SW480 (cell line): ENCODE measurements around the gene CFAP90.

Source experiments
- DNase-seq: peaks from one replicate; pipeline ENCODE4 v3.0.0-alpha.2; 2016; ENCODE audit warnings: low spot score

The CFAP90 gene

GRCh38 chr5:7868427-7868772, 17.5 kb upstream of the CFAP90 start:
- DNase-seq: peak; percentile 14

- no peak for DNase-seq
Measured at GRCh38 chr5:7867260-7867659, 16.3 kb upstream of the CFAP90 start.

GRCh38 chr5:7866196-7866595, 15.3 kb upstream of the CFAP90 start:
- DNase-seq: no peak

- no peak for DNase-seq
Measured at GRCh38 chr5:7857926-7858632, 7.1 kb upstream of the CFAP90 start.

DNA sequence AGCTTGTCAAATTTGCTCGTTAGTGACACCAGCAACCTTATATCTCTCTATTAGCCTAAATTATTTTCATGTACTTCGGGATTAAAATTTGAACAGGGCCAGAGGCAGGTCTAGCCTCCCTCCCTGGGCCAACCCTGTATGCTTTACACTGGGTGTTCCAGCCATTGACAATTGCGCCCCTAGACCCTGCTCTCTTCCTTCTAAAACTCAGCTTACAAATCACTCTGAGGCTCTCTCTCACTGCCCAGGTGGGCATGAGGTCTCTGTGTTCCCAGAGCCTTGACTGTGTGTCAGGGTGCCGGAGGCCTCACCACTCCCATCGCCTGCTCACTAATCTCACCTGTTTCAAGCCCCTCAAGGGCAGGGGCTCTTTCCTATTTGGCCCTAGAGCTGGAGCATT, 6.4 kb upstream of the CFAP90 start:
- no peak for DNase-seq

- peak; percentile 52 for DNase-seq
Measured at GRCh38 chr5:7856855-7857254, 5.9 kb upstream of the CFAP90 start.

DNA sequence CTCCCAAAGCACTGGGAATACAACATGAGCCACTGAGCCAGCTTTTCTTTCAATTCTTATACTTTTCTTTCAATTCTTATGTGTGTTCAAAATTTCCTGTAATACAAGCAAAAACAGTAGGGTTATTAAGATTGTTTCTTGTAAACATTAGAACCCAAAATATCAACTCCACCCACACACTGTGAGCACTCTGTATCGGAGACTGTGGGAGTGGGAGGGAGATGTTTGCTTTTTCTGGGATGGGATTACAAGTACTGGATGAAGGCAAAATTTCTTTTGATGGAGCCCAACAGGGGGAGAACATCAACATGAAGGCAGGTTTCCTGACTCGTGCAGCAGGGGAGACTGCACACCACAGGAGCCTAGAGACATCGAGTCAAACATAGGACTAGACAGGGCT, 4.7 kb upstream of the CFAP90 start:
- DNase-seq: no peak

DNA sequence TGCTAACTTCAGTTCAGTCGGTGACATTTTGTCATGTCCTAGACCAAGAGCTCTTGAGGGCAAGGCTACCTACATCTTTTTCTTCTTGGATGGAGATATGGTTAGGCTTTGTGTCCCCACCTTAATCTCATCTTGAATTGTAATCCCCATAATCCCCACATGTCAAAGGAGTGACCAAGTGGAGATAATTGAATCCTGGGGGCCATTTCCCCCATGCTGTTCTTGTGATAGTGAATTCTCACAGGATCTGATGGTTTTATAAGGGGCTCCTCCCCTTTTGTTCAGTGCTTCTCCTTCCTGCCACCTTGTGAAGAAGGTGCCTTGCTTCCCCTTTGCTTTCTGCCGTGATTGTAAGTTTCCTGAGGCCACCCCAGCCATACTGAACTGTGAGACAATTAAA, 2.1 kb upstream of the CFAP90 start:
- no peak for DNase-seq

- no peak for DNase-seq
Measured at GRCh38 chr5:7852542-7852941, 1.6 kb upstream of the CFAP90 start.

- no peak for DNase-seq
Measured at GRCh38 chr5:7851617-7852289, 820 bp upstream of the CFAP90 start.

DNA sequence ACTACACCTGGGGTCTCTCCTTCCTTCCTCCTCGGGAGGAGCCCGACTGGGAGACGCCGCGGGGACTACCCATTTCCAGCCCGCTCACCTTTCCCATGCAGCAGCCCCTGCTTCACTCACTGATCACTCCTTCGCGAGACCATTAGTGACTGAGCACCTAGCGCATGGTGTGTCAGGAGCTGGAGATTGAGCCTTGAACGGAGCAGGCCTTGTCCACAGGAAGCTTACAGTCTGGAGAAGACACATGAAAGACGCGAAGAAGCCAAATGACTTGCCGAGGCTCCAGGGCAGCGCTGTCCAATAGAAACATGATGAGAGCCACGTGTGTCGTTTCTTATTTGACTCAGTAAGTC, 283 bp upstream of the CFAP90 start:
- DNase-seq: no peak

GRCh38 chr5:7849681-7850394, 1.1 kb downstream of the CFAP90 start:
- peak; percentile 20 for DNase-seq

GRCh38 chr5:7848296-7848695, 2.6 kb downstream of the CFAP90 start:
- no peak for DNase-seq

GRCh38 chr5:7846327-7846726, 4.6 kb downstream of the CFAP90 start:
- DNase-seq: no peak

DNA sequence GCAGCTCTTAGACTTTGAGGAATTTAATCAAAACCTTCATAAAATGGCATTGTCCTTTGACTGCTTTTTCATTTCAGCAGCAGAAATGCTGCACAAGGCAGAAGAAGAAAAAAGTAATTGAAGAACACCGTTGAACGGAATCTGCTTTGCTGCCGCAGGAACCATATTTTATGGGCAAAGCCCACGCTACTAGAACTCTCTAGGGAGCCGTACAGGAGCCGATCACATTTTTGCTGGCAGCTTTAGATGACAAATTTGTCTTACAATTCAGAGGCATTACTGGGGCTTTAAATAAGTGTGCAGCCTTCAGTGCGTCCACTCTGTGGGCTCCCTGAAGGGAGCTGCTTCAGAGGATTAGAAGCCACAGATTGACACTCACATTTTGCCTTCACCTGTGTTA, 5.4 kb downstream of the CFAP90 start:
- DNase-seq: no peak

- DNase-seq: no peak
Measured at GRCh38 chr5:7844901-7845300, 6.0 kb downstream of the CFAP90 start.

DNA sequence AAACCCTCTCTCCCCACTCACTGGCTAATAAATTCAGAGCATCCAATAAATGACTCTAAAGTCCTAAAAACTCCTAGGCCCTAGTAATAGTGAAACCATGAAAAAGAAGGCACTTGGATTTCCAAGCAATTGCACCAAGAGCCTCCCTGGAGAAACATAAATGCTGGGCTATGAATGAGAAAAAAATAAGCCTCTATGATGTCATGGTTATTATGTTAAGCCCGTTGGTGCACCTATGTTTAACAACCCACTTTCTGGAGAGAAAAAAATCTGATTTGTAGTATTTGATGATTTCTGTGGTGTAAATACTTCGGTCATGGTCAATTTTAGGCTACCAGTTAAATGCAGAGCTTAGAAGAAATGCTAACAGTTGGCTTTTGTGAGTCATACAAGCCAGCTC, 8.4 kb downstream of the CFAP90 start:
- DNase-seq: peak; percentile 20

- DNase-seq: no peak
Measured at GRCh38 chr5:7837403-7837802, 13.5 kb downstream of the CFAP90 start.

DNA sequence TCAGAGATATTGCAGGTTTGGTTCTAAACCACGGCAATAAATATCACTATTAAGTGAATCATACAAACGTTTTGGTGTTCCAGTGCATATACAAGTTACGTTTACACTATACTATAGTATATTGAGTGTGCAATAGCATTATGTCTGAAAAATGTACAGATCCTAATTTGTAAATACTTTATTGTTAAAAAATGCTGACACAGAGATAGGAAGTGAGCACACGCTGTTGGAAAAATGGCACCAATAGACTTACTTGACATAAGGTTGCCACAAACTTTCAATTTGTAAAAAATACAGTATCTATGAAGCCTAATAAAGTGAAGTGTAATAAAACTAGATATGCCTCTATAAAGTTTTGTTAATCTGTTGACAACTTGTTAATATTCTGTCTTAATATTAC, 16.0 kb downstream of the CFAP90 start:
- no peak for DNase-seq

DNA sequence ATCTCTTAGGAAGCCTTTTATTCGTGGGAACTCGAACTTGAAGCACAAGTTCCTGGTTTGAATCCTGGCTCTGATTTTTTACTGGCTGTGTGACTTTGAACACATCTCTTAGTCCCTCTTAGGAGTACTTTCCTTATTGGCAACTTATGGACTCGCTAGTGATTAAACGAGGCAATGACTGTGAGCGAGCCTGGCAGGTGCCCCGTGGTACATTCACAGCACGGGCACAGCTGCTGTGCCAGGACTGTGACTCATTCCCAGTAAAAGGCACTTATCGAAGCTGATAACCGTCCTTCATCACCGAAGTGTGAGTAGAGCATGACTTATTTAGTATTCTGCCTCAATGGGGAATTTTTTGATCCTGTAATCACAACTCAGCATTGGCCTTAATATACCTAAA, 22.7 kb downstream of the CFAP90 start:
- DNase-seq: no peak

DNA sequence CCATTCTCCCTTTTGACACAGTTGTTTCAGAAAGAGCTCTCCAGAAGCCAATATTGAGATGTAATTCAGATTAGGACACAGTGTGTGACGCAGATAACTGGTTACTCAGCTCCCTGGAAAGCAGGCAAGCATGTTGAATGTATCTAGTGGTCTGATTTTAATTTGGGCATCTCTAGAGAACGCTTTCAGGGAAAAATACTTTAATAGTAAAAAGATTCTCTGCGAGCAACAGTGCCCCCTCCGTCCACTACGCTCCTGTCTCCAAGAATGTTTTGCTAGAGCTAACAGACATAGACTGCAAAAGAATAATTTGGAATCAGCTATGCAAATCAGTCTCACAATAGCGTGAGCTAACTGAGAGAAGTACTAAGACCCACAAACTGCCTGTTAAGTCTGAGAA, 23.3 kb downstream of the CFAP90 start:
- DNase-seq: no peak

DNA sequence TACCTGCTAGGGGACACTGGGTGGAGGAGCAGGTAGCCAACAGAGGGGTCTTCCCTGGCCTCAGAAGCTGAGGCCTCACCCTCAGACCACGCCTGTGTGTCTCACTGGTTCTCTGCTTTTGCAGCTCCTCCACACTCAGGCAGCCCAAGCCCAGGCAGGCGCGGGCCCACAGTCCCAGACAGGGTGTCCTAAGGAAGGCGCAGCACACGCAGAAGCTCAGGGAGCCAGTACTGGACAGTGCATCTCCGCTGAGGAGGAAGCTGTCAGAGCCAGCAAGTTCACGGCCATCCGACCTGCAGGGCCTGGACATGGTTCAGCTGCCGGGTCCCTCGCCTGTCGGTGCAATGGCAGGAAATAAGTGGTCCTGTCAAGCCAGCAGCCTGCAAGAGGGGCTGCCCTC, 25.3 kb downstream of the CFAP90 start:
- DNase-seq: no peak

DNA sequence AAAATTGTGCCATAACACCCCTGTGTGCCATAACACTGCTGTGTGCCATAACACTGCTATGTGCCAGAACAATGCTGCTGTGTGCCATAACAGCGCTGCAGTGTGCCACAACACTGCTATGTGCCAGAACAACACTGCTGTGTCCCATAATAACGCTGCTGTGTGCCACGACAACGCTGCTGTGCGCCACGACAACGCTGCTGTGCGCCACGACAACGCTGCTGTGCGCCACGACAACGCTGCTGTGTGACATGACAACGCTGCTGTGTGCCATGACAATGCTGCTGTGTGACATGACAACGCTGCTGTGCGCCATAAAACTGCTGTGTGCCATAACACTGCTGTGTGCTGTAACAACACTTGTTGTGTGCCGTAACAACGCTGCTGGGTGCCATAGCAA, 25.9 kb downstream of the CFAP90 start:
- DNase-seq: no peak

- DNase-seq: no peak
Measured at GRCh38 chr5:7823594-7823993, 27.3 kb downstream of the CFAP90 start.
